Measurements from ENCODE around the gene LRFN3. TPM values are rescaled to one million over a fixed set of nuclear protein-coding genes. Genes with fewer than 3 reads are reported as not detected.
"Not testable (repeated sequence)": the region's sequence is repeated elsewhere in the genome, so short reads cannot be mapped to it uniquely, and the experiment has no call there.

LRFN3 gene
- 3.7 and 3.8 TPM in 2 replicates for total RNA-seq (2014; rRNA removed; shearing (Covaris generic); ENCODE audit: low replicate concordance)

- peak; percentile 85 for DNase-seq
- Histone ChIP-seq H3K27ac (ENCODE audit: low read length) (no peak within 1 kb of the TSS), H3K9me3 (ENCODE audit: low read length) (no peaks in the 10 kb centered on the region), H3K4me3 (ENCODE audit: low read length) (peak within 1 kb of the TSS; percentile 91), H3K4me2 (ENCODE audit: low read depth, low read length, poor library complexity, severe bottlenecking) (peak within 1 kb of the TSS; percentile 98), H3K4me1 (ENCODE audit: low read length) (peaks cover 38% of the 10 kb centered on the region), H3K27me3 (ENCODE audit: low read length) (no peaks in the 10 kb centered on the region), H3K36me3 (ENCODE audit: insufficient read depth, low read length) (no peaks in the 10 kb centered on the region), H2AFZ (ENCODE audit: low read length) (peak within 1 kb of the TSS; percentile 64; the same call in 1 of the 2 replicates), H4K20me1 (ENCODE audit: insufficient read depth, low read depth, low read length) (no peaks in the 10 kb centered on the region; the same call in 1 of the 2 replicates), H3K9me2 (replicated peaks; ENCODE audit: insufficient read depth, low read length) (no peaks in the 10 kb centered on the region), H3K9ac (ENCODE audit: low read length) (peak within 1 kb of the TSS; percentile 82), H3K79me2 (ENCODE audit: low read length) (no peaks in the 10 kb centered on the region)
These were observed at the start of gene LRFN3 for GRCh38 chr19:35935911-35936737. LRFN3 (plus strand) TSS chr19:35936374; CDS start chr19:35939426, 3,052 bp downstream.

DNA sequence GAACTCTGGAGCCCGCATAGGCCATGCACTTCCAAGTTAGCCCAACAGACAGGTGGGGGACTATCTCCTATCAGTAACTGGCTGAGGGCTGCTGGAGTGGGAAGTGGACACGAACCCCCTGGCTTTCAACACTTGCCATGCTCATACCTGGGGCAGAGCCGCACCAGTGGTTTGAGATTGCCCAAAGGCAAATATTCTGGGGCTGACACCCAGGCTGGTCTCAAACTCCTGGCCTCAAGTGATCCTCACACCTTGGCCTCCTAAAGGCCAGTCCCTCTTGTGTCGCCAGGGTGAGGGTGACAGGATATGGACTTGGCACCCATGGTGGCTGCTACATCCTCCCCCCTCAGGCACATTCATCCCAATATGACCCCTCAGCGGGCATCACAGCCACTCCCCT, 49.0 kb upstream of the LRFN3 start:
- H3K9ac ChIP-seq (ENCODE audit: low read length): no peak overlapping the region
- no peaks in the 10 kb centered on the region for H3K27me3 ChIP-seq (ENCODE audit: low read length)
- no peak overlapping the region for H3K4me3 ChIP-seq (ENCODE audit: low read length)
- peaks cover 6% of the 10 kb centered on the region for H3K4me1 ChIP-seq (ENCODE audit: low read length)
- H3K9me2 ChIP-seq (replicated peaks; ENCODE audit: insufficient read depth, low read length): no peaks in the 10 kb centered on the region
- H3K27ac ChIP-seq (ENCODE audit: low read length): no peak overlapping the region
- H2AFZ ChIP-seq (ENCODE audit: low read length): no peak overlapping the region
- no peaks in the 10 kb centered on the region for H4K20me1 ChIP-seq (ENCODE audit: insufficient read depth, low read depth, low read length)
- no peak overlapping the region for H3K4me2 ChIP-seq (ENCODE audit: low read depth, low read length, poor library complexity, severe bottlenecking)
- no peaks in the 10 kb centered on the region for H3K79me2 ChIP-seq (ENCODE audit: low read length)
- H3K9me3 ChIP-seq (ENCODE audit: low read length): no peaks in the 10 kb centered on the region
- peaks cover 3% of the 10 kb centered on the region for H3K36me3 ChIP-seq (ENCODE audit: insufficient read depth, low read length)
- DNase-seq: no peak

GRCh38 chr19:35888398-35888797, 47.8 kb upstream of the LRFN3 start:
- H3K4me1 ChIP-seq (ENCODE audit: low read length): no peaks in the 10 kb centered on the region
- no peak overlapping the region for H3K9ac ChIP-seq (ENCODE audit: low read length)
- H3K36me3 ChIP-seq (ENCODE audit: insufficient read depth, low read length): peaks cover 3% of the 10 kb centered on the region
- H3K79me2 ChIP-seq (ENCODE audit: low read length): no peaks in the 10 kb centered on the region
- no peaks in the 10 kb centered on the region for H4K20me1 ChIP-seq (ENCODE audit: insufficient read depth, low read depth, low read length)
- H3K27ac ChIP-seq (ENCODE audit: low read length): no peak overlapping the region
- H3K9me2 ChIP-seq (replicated peaks; ENCODE audit: insufficient read depth, low read length): no peaks in the 10 kb centered on the region
- no peaks in the 10 kb centered on the region for H3K27me3 ChIP-seq (ENCODE audit: low read length)
- no peaks in the 10 kb centered on the region for H3K9me3 ChIP-seq (ENCODE audit: low read length)
- no peak overlapping the region for H3K4me2 ChIP-seq (ENCODE audit: low read depth, low read length, poor library complexity, severe bottlenecking)
- no peak overlapping the region for H3K4me3 ChIP-seq (ENCODE audit: low read length)
- no peak overlapping the region for H2AFZ ChIP-seq (ENCODE audit: low read length)
- DNase-seq: no peak

DNA sequence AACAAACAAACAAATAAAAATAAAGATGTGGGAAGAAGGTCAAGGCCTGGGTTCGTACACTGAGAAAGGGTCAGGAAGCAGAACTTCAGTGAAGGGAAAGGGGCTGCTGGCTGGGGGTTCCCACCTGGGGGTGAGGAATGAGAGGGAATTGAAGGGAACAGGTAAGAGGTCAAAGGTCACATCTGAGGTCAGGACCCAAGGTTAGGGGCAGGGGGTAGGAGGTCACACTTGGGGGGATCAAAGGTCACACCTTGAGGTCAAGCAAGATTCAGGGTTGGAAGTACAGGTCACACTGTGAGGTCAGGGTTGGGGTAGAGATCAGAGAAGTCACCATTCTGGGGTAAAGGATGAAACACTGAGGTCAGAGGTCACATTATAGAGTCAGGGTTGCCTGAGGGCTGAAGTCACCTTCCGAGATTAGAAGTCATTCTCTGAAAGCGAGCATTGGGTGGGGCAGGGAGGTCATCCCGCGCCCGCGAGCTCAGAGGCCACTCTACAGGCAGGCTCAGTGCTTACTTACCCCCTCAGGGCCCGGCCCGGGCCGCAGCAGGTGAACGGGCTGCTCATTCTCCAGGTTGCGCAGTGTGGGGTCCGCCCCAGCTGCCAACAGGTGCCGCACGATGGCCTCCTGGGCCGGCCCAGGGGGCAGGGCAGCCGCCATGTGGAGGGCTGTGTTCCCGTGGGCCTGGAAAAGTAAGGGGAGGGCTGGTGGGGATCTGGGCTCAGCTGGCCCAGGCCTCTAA, 46.6 kb upstream of the LRFN3 start:
- H3K4me2 ChIP-seq (ENCODE audit: low read depth, low read length, poor library complexity, severe bottlenecking): no peak overlapping the region
- no peak overlapping the region for H3K4me3 ChIP-seq (ENCODE audit: low read length)
- no peaks in the 10 kb centered on the region for H3K9me2 ChIP-seq (replicated peaks; ENCODE audit: insufficient read depth, low read length)
- H3K79me2 ChIP-seq (ENCODE audit: low read length): no peaks in the 10 kb centered on the region
- H3K27ac ChIP-seq (ENCODE audit: low read length): no peak overlapping the region
- no peak overlapping the region for H3K9ac ChIP-seq (ENCODE audit: low read length)
- H3K36me3 ChIP-seq (ENCODE audit: insufficient read depth, low read length): peaks cover 3% of the 10 kb centered on the region
- H3K9me3 ChIP-seq (ENCODE audit: low read length): no peaks in the 10 kb centered on the region
- DNase-seq: no peak
- no peaks in the 10 kb centered on the region for H3K27me3 ChIP-seq (ENCODE audit: low read length)
- H4K20me1 ChIP-seq (ENCODE audit: insufficient read depth, low read depth, low read length): no peaks in the 10 kb centered on the region
- no peaks in the 10 kb centered on the region for H3K4me1 ChIP-seq (ENCODE audit: low read length)
- no peak overlapping the region for H2AFZ ChIP-seq (ENCODE audit: low read length)

GRCh38 chr19:35890113-35890650, 46.0 kb upstream of the LRFN3 start:
- no peak overlapping the region for H3K4me2 ChIP-seq (ENCODE audit: low read depth, low read length, poor library complexity, severe bottlenecking)
- DNase-seq: no peak
- H4K20me1 ChIP-seq (ENCODE audit: insufficient read depth, low read depth, low read length): no peaks in the 10 kb centered on the region
- no peaks in the 10 kb centered on the region for H3K4me1 ChIP-seq (ENCODE audit: low read length)
- no peaks in the 10 kb centered on the region for H3K9me2 ChIP-seq (replicated peaks; ENCODE audit: insufficient read depth, low read length)
- H2AFZ ChIP-seq (ENCODE audit: low read length): no peak overlapping the region
- H3K79me2 ChIP-seq (ENCODE audit: low read length): no peaks in the 10 kb centered on the region
- no peak overlapping the region for H3K9ac ChIP-seq (ENCODE audit: low read length)
- no peak overlapping the region for H3K27ac ChIP-seq (ENCODE audit: low read length)
- peaks cover 3% of the 10 kb centered on the region for H3K36me3 ChIP-seq (ENCODE audit: insufficient read depth, low read length)
- no peak overlapping the region for H3K4me3 ChIP-seq (ENCODE audit: low read length)
- no peaks in the 10 kb centered on the region for H3K27me3 ChIP-seq (ENCODE audit: low read length)
- no peaks in the 10 kb centered on the region for H3K9me3 ChIP-seq (ENCODE audit: low read length)

GRCh38 chr19:35891819-35892218, 44.4 kb upstream of the LRFN3 start:
- not testable (repeated sequence) for H3K9ac ChIP-seq (ENCODE audit: low read length); H3K9me3 ChIP-seq (ENCODE audit: low read length); H4K20me1 ChIP-seq (ENCODE audit: insufficient read depth, low read depth, low read length); H3K27ac ChIP-seq (ENCODE audit: low read length); H3K9me2 ChIP-seq (replicated peaks; ENCODE audit: insufficient read depth, low read length); H2AFZ ChIP-seq (ENCODE audit: low read length); H3K79me2 ChIP-seq (ENCODE audit: low read length); H3K4me1 ChIP-seq (ENCODE audit: low read length); H3K4me2 ChIP-seq (ENCODE audit: low read depth, low read length, poor library complexity, severe bottlenecking); H3K36me3 ChIP-seq (ENCODE audit: insufficient read depth, low read length); H3K27me3 ChIP-seq (ENCODE audit: low read length); H3K4me3 ChIP-seq (ENCODE audit: low read length); DNase-seq

- DNase-seq: no peak
- Histone ChIP-seq H3K4me3 (ENCODE audit: low read length) (no peak overlapping the region), H3K27ac (ENCODE audit: low read length) (no peak overlapping the region), H3K9me3 (ENCODE audit: low read length) (no peaks in the 10 kb centered on the region), H3K79me2 (ENCODE audit: low read length) (peaks cover 18% of the 10 kb centered on the region), H3K4me1 (ENCODE audit: low read length) (peaks cover 9% of the 10 kb centered on the region), H4K20me1 (ENCODE audit: insufficient read depth, low read depth, low read length) (no peaks in the 10 kb centered on the region), H2AFZ (ENCODE audit: low read length) (no peak overlapping the region), H3K9me2 (replicated peaks; ENCODE audit: insufficient read depth, low read length) (no peaks in the 10 kb centered on the region), H3K27me3 (ENCODE audit: low read length) (no peaks in the 10 kb centered on the region), H3K9ac (ENCODE audit: low read length) (no peak overlapping the region), H3K36me3 (ENCODE audit: insufficient read depth, low read length) (peaks cover 7% of the 10 kb centered on the region), H3K4me2 (ENCODE audit: low read depth, low read length, poor library complexity, severe bottlenecking) (no peak overlapping the region)
These were observed 41.8 kb upstream of the LRFN3 start for GRCh38 chr19:35894342-35894741.
